ENCODE data around the gene SPINK9. TPM values are rescaled to one million over a fixed set of nuclear protein-coding genes. Genes with fewer than 3 reads are reported as not detected.
A peak's percentile ranks its signal among the peaks of the same experiment; 100 is the strongest.

Gene SPINK9
- total RNA-seq, 2 experiments from 2014 or later, result not detected

DNA sequence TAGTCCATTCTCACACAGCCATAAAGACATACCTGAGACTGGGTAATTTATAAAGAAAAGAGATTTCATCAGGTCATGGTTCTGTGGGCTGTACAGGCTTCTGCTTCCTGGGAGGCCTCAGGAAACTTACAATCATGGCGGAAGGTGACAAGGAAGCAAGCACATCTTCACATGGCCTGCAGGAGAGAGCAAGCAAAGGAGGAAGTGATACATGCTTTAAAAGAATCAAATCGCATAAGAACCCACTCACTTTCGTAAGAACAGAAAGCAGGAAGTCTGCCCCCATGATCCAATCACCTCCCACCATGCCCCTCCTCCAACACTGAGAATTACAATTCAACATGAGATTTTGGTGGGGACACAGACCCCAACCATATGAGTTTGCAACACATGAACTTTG, 43.3 kb downstream of the SPINK9 start:
- Mint-ChIP-seq H3K27me3 (no peaks in the 10 kb centered on the region), H3K4me3 (no peak overlapping the region), H3K9me3 (ENCODE audit: low read depth) (peaks cover 11% of the 10 kb centered on the region), H3K36me3 (peaks cover 22% of the 10 kb centered on the region), H3K27ac (no peak overlapping the region), H3K4me1 (peaks cover 20% of the 10 kb centered on the region)
- no peak for ATAC-seq
- CTCF ChIA-PET, result no interaction called here
- DNase-seq, result no peak

DNA sequence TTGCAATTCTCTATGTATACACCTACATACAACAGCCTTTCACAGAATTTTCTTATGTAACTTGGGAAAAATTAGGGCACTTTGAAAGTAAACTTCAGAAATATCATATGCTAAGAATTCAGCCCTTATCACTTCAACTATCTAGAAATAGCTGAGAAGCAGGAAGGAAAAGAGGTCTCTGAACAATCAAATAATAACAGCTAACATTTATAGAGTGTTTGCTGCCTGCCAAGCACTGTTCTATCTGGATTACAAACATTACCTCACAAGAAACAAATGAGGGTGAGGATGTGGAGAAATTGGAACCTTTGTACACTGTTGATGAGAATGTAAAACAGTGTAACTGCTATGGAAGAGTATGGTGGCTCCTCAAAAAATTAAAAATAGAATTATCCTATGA, 44.0 kb downstream of the SPINK9 start:
- H3K4me1 Mint-ChIP-seq, result peaks cover 22% of the 10 kb centered on the region
- H3K9me3 Mint-ChIP-seq (ENCODE audit: low read depth), result peaks cover 11% of the 10 kb centered on the region
- H3K27me3 Mint-ChIP-seq, result no peaks in the 10 kb centered on the region
- DNase-seq, result no peak
- no peak overlapping the region for H3K4me3 Mint-ChIP-seq
- H3K27ac Mint-ChIP-seq, result no peak overlapping the region
- no peak for ATAC-seq
- peaks cover 22% of the 10 kb centered on the region for H3K36me3 Mint-ChIP-seq
- CTCF ChIA-PET, result no interaction called here

DNA sequence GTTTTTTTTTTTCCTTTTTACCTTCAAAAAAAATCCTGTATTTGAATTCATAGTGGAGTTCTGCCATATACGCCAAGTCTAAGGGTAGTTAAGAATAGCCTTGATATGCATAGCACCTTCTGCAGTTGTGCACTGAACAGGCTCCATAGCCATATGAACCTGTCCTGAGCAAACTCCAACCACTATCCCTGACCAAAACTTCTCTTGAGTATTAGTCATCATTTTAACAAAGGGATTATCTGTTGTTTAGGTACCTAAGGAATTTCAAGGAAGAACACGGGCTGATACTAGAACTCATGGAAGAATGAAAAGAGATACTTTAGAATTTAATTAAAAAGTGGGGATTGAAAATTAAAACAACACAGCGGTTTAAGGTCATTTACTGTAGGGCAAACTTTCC, 46.5 kb downstream of the SPINK9 start:
- Mint-ChIP-seq H3K9me3 (ENCODE audit: low read depth) (peaks cover 11% of the 10 kb centered on the region), H3K36me3 (peaks cover 28% of the 10 kb centered on the region), H3K27me3 (no peaks in the 10 kb centered on the region), H3K4me1 (peaks cover 44% of the 10 kb centered on the region), H3K27ac (no peak overlapping the region), H3K4me3 (no peak overlapping the region)
- DNase-seq, result no peak
- CTCF ChIA-PET, result no interaction called here
- ATAC-seq, result no peak

DNA sequence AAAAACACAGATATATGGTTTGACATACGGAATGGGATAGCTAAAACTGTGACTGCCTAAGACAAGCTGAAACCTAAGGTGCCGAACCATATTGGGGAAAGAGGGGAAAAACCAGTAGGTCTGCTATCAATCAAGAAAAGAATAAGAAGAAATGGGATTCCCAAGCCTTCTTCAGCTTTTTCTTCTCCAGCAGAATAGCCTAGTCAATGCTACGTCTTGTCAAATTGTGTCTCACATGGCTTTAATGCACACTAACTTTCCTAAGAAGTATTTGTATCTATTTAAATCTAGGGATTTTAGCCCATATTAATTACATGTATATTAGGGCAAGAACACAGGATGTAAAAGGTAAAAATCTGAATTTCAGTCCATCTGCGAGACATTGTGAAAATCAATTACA, 47.6 kb downstream of the SPINK9 start:
- Mint-ChIP-seq H3K27ac (peak overlapping the region; percentile 93), H3K36me3 (peaks cover 26% of the 10 kb centered on the region), H3K9me3 (ENCODE audit: low read depth) (peaks cover 11% of the 10 kb centered on the region), H3K27me3 (no peaks in the 10 kb centered on the region), H3K4me1 (peaks cover 51% of the 10 kb centered on the region), H3K4me3 (peak overlapping the region; percentile 90)
- ATAC-seq (no peak), DNase-seq (no peak)
- CTCF ChIA-PET, result no interaction called here

DNA sequence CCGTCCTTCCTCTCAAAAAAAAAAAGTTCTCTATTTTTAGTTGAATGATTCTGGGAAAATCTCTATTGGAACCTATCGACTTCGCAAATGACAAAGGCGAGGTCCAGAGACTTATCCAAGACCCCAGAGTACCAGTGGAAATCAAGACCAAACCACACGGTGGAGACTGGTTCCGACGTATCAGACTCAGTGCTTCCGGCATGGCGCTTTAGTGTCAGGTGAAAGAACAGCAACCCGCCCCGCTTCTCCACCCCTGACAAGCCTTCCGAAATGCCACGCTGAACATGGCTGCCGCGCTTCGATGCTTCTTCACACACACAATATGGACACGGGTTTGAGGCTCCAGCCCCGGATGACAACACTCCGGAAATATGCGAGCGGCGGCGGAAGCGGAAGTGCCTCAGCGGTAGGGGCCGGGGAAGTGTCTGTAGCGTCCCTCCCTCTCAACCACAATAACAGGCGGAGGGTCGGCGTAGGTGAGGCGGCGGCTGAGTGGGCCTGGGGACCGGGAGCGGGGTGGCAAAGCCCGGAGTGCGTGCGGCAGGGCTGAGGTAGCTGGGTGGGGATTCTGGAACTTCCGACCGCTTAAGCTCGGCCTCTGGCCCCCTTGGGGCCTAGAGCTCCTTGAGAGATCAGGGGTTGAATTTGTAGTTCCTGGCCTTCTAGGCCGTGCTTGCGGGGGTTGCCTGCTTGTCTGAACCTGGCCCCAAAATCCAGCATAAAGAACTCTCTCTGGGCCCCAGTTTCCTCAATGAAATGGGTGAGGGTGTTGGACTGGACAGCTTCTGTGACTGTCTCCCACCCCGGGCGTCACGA, 48.4 kb downstream of the SPINK9 start, which contains the start of gene FBXO38:
TSS of gene FBXO38 (plus strand) at position 395 of the 816 bp plus-strand sequence. CDS start 10,819 bp downstream, outside the sequence.
- H3K4me3 Mint-ChIP-seq, result peak within 1 kb of the TSS; percentile 90
- H3K27me3 Mint-ChIP-seq, result no peaks in the 10 kb centered on the region
- H3K36me3 Mint-ChIP-seq, result peaks cover 22% of the 10 kb centered on the region
- peaks cover 59% of the 10 kb centered on the region for H3K4me1 Mint-ChIP-seq
- CTCF ChIA-PET, result no interaction called here
- H3K27ac Mint-ChIP-seq, result peak within 1 kb of the TSS; percentile 93
- peak; percentile 94 for ATAC-seq
- peak; percentile 98 for DNase-seq
- H3K9me3 Mint-ChIP-seq (ENCODE audit: low read depth), result peaks cover 5% of the 10 kb centered on the region

DNA sequence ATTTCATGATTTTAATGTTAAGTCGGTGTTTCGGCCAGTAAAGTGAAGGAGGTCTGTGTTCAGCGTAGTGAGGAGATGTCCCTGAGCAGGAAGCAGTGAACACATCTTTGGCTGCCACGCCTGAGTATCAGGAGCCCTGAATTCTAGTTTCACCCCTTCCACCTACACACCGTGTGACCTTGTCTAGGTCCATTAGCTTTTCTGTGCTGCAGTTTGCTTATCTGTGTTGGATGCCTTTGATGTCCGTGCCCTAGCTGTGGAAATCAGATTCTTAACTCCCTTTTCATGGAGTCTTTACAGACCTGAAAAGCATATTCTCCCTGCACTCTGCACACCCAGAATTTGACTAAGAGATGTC, 49.0 kb downstream of the SPINK9 start:
- H3K4me1 Mint-ChIP-seq, result peaks cover 62% of the 10 kb centered on the region
- peak overlapping the region; percentile 93 for H3K27ac Mint-ChIP-seq
- H3K4me3 Mint-ChIP-seq, result peak overlapping the region; percentile 90
- CTCF ChIA-PET, result no interaction called here
- H3K27me3 Mint-ChIP-seq, result no peaks in the 10 kb centered on the region
- H3K36me3 Mint-ChIP-seq, result peaks cover 20% of the 10 kb centered on the region
- no peak for DNase-seq
- peak; percentile 31 for ATAC-seq
- no peaks in the 10 kb centered on the region for H3K9me3 Mint-ChIP-seq (ENCODE audit: low read depth)

DNA sequence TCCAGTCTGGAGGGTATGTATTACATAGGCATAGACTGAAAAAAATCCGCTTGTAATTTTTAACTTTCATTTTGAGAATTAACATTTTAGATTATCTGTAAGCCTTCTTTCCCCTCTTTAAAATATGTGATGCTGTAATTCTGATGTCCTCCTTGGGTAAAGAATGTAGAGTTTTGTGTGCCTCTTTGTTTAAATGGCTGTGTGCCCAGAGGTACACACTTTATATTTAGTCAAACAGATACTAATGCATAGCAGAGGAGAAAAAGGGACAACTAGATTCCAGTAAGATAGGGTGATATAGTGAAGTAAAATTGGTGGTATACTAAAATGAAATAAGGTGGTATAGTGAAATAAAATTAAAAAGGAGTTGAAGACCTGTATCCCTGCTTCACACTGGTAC, 49.7 kb downstream of the SPINK9 start:
- Mint-ChIP-seq H3K27ac (peak overlapping the region; percentile 93), H3K4me3 (peak overlapping the region; percentile 90), H3K27me3 (no peaks in the 10 kb centered on the region), H3K9me3 (ENCODE audit: low read depth) (no peaks in the 10 kb centered on the region), H3K4me1 (peaks cover 56% of the 10 kb centered on the region), H3K36me3 (peaks cover 16% of the 10 kb centered on the region)
- ATAC-seq (no peak), DNase-seq (no peak)
- CTCF ChIA-PET, result no interaction called here

DNA sequence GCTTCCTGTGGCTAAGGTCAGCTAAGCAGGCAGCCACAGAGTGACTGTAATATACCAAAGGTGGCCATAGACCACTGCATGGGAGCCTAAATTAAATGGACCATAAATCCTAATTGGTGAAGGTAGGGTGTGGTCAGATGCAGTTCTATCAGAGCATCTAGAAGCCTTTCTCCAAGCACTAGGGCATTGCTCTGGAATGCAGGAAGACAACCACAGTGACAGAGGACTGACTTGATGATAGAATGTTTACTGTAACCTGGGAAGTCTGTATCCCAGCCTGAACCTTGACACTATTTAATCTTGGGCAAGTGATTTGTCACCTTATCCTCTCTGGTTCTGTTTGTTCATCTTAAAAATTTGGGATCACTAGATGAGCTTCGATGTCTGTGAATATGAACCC, 50.7 kb downstream of the SPINK9 start:
- DNase-seq, result no peak
- H3K36me3 Mint-ChIP-seq, result peaks cover 16% of the 10 kb centered on the region
- H3K9me3 Mint-ChIP-seq (ENCODE audit: low read depth), result no peaks in the 10 kb centered on the region
- peaks cover 62% of the 10 kb centered on the region for H3K4me1 Mint-ChIP-seq
- no peak overlapping the region for H3K4me3 Mint-ChIP-seq
- CTCF ChIA-PET, result no interaction called here
- H3K27me3 Mint-ChIP-seq, result no peaks in the 10 kb centered on the region
- no peak for ATAC-seq
- peak overlapping the region; percentile 93 for H3K27ac Mint-ChIP-seq

DNA sequence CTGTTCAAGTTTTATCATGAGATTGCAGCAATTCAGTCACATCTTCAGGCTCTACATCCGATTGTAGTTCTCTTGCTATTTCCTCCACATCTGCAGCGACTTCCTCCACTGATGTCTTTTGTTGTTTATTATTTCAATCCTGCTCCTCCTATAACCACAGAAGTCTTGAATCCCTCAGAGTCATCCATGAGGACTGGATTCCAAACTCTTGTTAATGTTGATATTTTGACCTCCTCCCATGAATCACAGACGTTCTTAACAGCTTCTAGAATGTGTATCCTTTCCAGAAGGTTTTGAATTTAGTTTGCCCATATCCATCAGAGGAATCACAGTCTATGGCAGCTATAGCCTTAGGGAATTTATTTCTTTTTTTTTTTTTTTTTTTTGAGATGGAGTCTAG, 52.0 kb downstream of the SPINK9 start:
- peaks cover 65% of the 10 kb centered on the region for H3K4me1 Mint-ChIP-seq
- DNase-seq, result no peak
- no peaks in the 10 kb centered on the region for H3K9me3 Mint-ChIP-seq (ENCODE audit: low read depth)
- peaks cover 20% of the 10 kb centered on the region for H3K36me3 Mint-ChIP-seq
- H3K27ac Mint-ChIP-seq, result peak overlapping the region; percentile 9
- no peaks in the 10 kb centered on the region for H3K27me3 Mint-ChIP-seq
- ATAC-seq, result no peak
- H3K4me3 Mint-ChIP-seq, result no peak overlapping the region
- CTCF ChIA-PET, result interaction anchor here (1.0 to 1.6 kb wide), 3 partner anchors 14 to 344 kb away, joined by 3 to 5 read pairs (median 3); no protein-coding TSS in a partner anchor

DNA sequence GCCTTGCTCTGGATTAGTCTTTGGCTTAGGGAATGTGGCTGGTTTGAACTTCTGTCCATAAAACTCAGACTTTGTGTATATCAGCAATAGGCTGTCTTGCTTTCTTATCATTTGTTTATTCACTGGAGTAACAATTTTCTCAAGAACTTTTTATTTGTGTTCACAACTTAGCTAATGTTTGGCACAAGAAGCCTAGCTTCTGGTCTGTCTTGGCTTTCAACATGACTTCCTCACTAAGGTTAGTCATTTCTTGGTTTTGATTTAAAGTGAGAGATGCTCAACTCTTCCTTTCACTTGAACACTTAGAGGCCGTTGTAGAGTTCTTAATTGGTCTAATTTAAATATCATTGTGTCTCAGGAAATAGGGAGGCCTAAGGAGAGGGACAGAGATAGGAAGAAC, 53.3 kb downstream of the SPINK9 start:
- no peak overlapping the region for H3K4me3 Mint-ChIP-seq

More for the DNA sequence above, 53.3 kb downstream of the SPINK9 start:
- Mint-ChIP-seq H3K27me3 (no peaks in the 10 kb centered on the region), H3K4me1 (peaks cover 63% of the 10 kb centered on the region), H3K9me3 (ENCODE audit: low read depth) (no peaks in the 10 kb centered on the region), H3K36me3 (peaks cover 25% of the 10 kb centered on the region), H3K27ac (peak overlapping the region; percentile 79)
- CTCF ChIA-PET, result interaction anchor here (0.6 to 1.6 kb wide), 3 partner anchors 13 to 342 kb away, joined by 3 to 5 read pairs (median 3); no protein-coding TSS in a partner anchor
- ATAC-seq (peak; percentile 29), DNase-seq (no peak)

Other genes starting within 250 kb of the SPINK9 start
- gene SPINK14, start 167.0 kb upstream of the SPINK9 start, total RNA-seq, result not detected
- not detected for gene SPINK6, start 132.5 kb upstream of the SPINK9 start, total RNA-seq
- not detected for gene MARCOL, start 97.0 kb upstream of the SPINK9 start, total RNA-seq
- not detected for gene SPINK13, start 66.8 kb upstream of the SPINK9 start, total RNA-seq
- not detected for gene SPINK7, start 23.1 kb upstream of the SPINK9 start, total RNA-seq
- gene FBXO38, start 48.4 kb downstream of the SPINK9 start, total RNA-seq, result 10 to 100 TPM; 52.2 to 52.3 TPM

Measured in activated CD8-positive, alpha-beta memory T cell treated with anti-CD3 and anti-CD28 coated beads, Interleukin-2, amount 10 ng/mL, durations not matched to agents 7 days and 5 days (primary cell).